Measurements from ENCODE around the gene ESPNL.
"Not testable (repeated sequence)": the region's sequence is repeated elsewhere in the genome, so short reads cannot be mapped to it uniquely, and the experiment has no call there.

ESPNL gene

DNA sequence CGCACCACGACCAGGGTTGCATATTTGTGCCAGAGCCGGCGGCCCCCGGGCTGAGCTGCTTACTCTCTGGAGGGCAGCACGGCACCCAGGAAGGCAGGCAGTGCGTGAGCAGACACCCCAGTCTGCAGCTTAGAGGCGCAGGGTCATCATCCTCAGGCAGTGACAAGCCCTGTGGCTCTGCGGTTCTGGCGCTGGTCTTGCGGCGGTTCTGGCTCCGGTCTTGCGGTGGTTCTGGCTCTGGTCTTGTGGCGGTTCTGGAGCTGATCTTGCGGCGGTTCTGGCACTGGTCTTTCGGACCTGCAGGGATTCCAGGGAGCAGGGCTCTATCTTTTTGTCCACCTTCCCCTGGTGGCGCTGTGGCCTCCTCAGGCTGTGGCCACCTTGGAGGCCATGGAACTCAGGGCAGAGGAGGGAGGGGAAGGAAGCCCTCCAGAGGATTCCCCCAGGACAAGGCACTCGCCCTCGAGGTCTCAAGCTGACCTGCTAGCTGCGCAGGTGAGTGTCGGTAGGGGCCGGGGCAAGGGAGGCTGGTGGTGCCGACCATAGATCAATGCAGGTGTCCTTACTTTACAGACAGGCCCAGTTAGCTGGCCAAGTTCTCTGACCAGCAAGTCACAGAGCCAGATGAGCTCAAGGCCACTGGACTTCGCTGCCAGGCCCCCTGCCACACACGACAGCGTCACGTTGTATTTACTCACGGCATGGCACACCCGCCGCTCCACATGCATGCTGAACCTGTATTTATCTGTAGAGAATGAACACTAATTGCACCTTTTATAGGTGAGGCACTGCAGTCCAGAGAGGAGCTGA is 14.9 kb downstream of the ESPNL start:
- no peak for DNase-seq

GRCh38 chr2:238115709-238116108 is 15.6 kb downstream of the ESPNL start:
- DNase-seq, result not testable (repeated sequence)

DNA sequence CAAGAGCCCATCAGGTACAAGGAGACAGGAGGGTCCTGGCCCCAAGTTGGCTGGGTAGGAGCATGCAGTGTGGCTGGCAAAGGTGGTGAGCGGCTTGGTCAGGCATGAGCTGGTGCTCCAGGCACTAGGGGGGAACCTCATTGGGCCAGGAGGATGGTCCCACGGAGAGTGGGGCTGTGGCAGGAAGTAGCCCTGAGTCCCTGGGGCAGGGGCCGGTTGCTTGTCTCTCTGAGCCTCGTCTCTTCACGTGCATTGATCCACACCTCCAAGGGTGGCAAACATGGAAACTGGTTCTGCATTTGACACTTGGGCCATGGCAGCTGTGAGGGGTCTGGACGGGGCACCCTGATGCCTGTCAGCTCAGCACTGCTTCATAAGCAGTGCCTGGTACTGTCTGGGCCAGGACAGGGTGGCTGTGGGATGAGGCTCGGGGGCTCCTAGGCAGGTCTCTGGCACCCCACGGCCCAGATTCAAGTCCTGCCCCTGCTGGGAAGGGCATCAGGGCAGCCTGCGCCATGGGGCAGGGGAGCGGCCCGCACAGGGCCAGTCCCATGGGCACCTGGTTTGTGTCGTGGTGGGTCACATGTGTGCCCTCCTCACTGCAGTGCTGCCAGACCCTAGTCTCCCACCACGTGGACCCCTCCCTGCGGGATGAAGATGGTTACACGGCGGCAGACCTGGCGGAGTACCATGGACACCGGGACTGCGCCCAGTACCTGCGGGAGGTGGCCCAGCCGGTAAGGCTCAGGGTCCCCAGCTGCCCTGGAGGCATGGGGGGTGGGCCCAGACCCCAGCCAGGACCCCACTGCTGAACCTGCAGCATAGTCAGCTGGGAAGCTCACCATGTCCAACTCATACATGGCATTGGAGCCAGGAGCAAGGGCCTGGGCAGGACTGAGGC is 16.4 kb downstream of the ESPNL start:
- DNase-seq, result no peak

DNA sequence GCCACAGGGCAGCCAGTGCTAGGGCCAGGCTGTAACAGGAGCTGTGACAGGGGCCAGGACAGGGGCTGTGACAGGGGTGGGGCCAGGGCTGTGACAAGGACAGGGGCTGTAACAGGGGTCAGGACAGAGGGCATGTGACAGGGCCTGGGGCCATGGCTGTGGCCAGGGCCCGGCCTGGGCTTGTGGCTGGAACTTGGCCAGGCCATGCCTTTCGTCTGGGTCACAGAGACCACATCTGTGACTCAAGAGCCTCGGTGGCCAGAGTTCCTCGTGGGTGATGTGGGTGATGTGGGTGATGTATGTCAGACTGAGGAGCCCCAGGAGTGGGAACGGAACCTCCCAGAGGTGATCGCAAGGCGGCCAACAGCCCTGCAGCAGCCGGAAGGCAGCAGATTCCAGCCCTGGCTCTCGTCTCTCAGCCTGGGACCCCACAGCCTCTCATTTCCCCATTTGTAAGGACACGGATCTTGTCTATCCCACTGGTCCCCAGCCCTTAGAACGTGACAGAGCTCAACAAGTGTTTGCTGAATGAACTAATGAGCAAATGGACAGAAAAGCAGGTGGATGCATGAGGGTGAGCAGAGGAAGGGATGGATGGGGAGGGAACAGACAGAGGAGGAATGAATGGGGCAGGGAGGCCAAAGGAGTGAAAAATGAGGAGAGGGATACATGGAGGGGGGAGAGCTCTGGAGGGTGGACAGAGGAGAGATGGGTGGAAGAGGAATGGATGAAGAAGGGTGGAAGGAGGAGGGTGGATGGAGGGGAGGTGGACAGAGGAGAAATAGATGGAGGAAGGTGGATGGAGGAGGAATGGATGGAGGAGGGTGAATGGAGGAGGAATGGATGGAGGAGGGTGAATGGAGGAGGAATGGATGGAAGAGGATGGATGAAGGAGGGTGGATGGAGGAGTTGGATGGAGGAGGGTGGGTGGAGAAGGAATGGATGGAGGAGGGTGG is 17.3 kb downstream of the ESPNL start:
- DNase-seq, result no peak

GRCh38 chr2:238119756-238120462 is 19.8 kb downstream of the ESPNL start:
- no peak for DNase-seq

- no peak for DNase-seq
These were observed 20.5 kb downstream of the ESPNL start for GRCh38 chr2:238120463-238121298.

GRCh38 chr2:238121511-238122286 is 21.6 kb downstream of the ESPNL start:
- DNase-seq, result no peak

- no peak for DNase-seq
These were observed 22.4 kb downstream of the ESPNL start for GRCh38 chr2:238122287-238123217.

DNA sequence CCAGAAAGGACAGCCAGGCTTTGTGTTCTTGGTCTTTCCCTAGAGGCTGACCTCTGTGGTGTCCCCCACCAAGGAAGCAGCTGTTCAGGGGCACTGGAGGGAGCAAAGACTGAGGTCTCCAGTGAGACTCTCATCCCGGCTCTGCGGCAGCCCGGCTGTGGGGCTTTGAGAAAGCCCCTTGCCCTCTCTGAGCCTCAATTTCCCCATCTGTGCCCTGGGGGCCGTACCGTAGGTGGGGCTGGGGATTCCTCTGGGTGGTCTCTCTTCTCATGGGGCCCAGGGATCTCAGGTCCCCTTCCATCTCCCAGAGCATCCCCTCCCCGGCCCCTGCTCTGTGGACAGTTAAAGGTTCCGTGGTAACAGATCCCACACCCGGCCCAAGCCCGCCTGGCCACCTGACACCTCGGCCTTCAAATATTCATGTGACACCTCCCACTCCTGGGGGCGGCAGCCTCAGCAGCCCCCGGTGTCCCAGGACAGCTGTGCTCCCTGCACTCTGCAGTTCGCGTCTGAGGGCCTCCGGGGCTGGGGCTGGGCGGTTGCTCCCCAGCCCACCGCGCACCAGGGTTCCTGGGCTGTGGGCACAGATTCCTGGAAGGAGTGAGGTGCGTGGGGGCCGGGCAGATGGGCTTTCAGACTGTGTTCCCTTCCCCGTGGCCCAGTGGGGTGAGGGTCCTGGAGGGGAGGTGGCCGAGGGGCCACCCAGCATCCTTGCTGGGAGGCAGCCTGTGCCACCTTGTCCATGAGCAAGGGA is 23.3 kb downstream of the ESPNL start:
- DNase-seq, result no peak

DNA sequence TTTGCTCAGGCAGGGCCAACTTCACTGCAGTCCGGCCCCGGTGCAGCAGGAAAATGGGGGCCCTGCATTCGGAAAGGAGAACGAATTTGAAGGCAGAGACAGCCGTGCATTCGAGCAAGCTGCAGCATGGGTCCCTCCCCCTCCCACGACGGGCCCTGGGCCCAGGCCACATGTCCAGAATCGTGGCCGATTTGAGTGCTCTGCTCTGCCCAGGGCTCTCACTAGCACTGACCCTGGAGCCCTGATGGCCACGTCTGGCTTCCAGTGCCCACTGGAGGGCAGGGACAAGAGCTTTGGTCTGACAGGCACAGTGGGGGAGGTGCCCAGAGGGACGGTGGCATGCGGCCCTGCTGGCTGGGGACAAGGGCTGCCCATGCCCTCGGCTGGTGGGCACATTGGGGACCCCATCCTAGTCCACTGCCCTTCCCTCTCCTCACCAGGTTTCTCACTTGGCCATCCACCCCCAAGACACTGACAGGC is 23.9 kb downstream of the ESPNL start:
- no peak for DNase-seq

DNA sequence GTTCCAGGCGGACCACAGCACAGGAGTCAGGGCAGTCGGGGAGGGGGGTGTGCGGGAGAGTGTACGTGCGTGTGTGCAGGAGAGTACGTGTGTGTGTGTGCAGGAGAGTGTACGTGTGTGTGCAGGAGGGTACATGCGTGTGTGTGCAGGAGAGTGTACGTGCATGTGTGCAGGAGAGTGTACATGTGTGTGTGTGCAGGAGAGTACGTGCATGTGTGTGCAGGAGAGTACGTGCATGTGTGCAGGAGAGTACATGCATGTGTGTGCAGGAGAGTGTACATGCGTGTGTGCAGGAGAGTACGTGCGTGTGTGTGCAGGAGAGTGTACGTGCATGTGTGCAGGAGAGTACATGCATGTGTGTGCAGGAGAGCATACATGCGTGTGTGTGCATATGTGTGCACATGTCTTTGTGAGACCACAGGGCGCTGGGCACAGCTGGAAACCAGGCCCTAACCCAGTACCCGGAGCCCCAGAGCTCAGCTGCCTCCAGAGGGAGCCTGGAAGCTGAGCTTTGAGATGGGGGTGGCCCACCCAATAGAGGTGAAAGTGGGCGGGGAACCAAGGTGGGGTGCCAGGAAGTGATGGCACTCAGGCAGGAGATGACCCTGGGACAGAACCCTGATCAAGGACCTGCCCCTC is 24.5 kb downstream of the ESPNL start:
- no peak for DNase-seq

DNA sequence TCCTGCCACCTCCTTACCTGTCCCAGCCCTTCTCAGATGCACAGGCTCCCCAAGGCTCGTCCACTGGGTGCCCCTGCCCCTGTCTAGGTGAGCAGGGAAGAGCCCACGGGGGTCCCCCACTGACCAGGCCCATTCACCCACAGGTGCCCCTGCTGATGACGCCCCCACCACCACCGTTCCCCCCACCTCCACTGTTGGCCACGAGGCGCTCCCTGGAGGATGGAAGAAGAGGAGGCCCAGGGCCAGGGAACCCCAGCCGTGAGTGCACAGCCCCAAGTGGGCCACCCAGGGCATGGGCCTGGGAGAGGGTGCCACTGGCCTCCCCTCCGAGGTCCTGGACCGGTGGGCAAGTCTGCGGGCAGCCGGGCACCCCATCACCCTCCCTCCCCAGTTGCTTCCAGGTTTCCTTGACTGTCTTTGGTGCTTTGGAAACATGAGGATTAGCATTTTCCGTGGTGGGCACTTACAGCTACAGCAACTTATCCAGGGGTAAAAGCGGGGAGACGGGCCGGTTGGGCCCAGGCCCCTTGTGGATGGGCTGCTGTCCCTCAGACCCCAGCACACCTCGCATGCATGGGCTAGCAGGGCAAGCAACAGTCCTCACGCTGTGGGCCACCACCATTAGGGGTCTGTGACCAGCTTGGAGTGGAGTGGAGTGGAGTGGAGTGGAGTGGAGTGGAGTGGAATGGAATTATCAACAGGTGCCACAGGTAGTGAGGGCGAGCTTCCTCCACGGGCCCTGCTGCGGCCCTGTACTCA is 25.2 kb downstream of the ESPNL start:
- no peak for DNase-seq

DNA sequence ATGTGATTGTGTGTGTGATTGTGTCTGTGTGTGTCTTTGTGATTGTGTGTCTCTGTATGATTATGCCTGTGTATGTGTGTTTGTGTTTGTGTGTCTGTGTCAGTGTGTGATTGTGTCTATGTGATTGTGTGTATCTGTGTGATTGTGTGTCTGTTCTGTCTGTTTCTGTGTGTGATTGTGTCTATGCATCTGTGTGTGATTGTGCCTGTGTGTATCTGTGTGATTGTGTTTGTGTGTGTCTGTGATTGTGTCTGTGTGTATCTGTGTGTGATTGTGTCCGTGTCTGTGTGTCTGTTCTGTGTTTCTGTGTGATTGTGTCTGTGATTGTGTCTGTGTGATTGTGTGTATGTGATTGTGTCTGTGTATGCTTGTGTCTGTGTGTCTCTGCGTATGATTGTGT is 26.2 kb downstream of the ESPNL start:
- DNase-seq, result no peak

GRCh38 chr2:238126775-238127164 is 26.6 kb downstream of the ESPNL start:
- DNase-seq, result no peak
